GM12878 (cell line): ENCODE data around the gene PDXP. TPM values are rescaled to one million over a fixed set of nuclear protein-coding genes. Genes with fewer than 3 reads are reported as not detected.

ENCODE experiments used
- FOS ChIP-seq: IDR thresholded peaks from 3 replicates; pipeline ENCODE4 v1.6.1; 2011; ENCODE audit warnings: borderline replicate concordance; ENCODE audit not compliant: insufficient read length; ENCODE audit errors: extremely low read depth
- JUNB ChIP-seq: IDR thresholded peaks from 2 replicates; pipeline ENCODE4 v1.6.1; 2016; ENCODE audit warnings: antibody characterized with exemption, mild to moderate bottlenecking
- KDM1A ChIP-seq: fragments of 200-600 bp; sonication (generic); IDR thresholded peaks from 2 replicates; pipeline ENCODE4 v1.6.1; 2016; ENCODE audit warnings: borderline replicate concordance
- MYB ChIP-seq: fragments of 150-350 bp; IDR thresholded peaks from 2 replicates; pipeline ENCODE4 v1.6.1; 2014; ENCODE audit warnings: mild to moderate bottlenecking, low read depth, low read length, borderline replicate concordance
- POLR2AphosphoS5 ChIP-seq: IDR thresholded peaks from 2 replicates; pipeline ENCODE4 v1.6.1; 2011; ENCODE audit warnings: mild to moderate bottlenecking, low read length, inconsistent platforms
- RAD51 ChIP-seq: fragments of 450-650 bp; IDR thresholded peaks from 2 replicates; pipeline ENCODE4 v1.6.1; 2016; ENCODE audit warnings: moderate library complexity, mild to moderate bottlenecking, inconsistent platforms
- SIX5 ChIP-seq: IDR thresholded peaks from 2 replicates; pipeline ENCODE4 v1.6.1; 2011; ENCODE audit warnings: mild to moderate bottlenecking, low read depth, low read length, moderate library complexity; ENCODE audit not compliant: severe bottlenecking
- SREBF1 ChIP-seq: IDR thresholded peaks from 2 replicates; pipeline ENCODE4 v1.6.1; 2012; ENCODE audit warnings: mild to moderate bottlenecking, low read length
- STAT1 ChIP-seq: fragments of 450-650 bp; conservative IDR thresholded peaks from 2 replicates; pipeline ENCODE4 v1.6.1; 2014; ENCODE audit warnings: antibody characterized with exemption, mild to moderate bottlenecking
- YY1 ChIP-seq: IDR thresholded peaks from 2 replicates; pipeline ENCODE4 v1.6.1; 2011; ENCODE audit warnings: low read depth, mild to moderate bottlenecking, low read length
- ZNF217 ChIP-seq: fragments of 450-650 bp; IDR thresholded peaks from 2 replicates; pipeline ENCODE4 v1.6.1; 2017; ENCODE audit warnings: antibody characterized with exemption, mild to moderate bottlenecking
- ZNF24 ChIP-seq: fragments of 450-650 bp; IDR thresholded peaks from 2 replicates; pipeline ENCODE4 v1.6.1; 2017; ENCODE audit warnings: antibody characterized with exemption, mild to moderate bottlenecking
- ZNF622 ChIP-seq: fragments of 450-650 bp; IDR thresholded peaks from 2 replicates; pipeline ENCODE4 v1.6.1; 2017; ENCODE audit warnings: mild to moderate bottlenecking, inconsistent platforms
- polyA plus RNA-seq, 11 experiments: library from polyadenylated mRNA; depleted of rRNA in 4 of 11; unstranded in 6 of 11; stranded (reverse) in 5 of 11; fragments of >200 nt; fragmentation: Nextera tagmentation in 4 of 11; fragmentation: Illumina TruSeq in 1 of 11; extraction: Ambion mirVana in 4 of 11; extraction: Trizol in 1 of 11; gene quantifications; 1 replicate in 1 of 11; 2 replicates in 10 of 11; pipeline versions ENCODE4 v1.2.1 to v1.2.3, GENCODE V29; 2011 to 2016; ENCODE audit warnings: inconsistent platforms in 2 of 11, missing spikeins in 2 of 11, low read depth in 1 of 11
- total RNA-seq, 4 experiments: library from RNA; depleted of rRNA in 3 of 4; stranded (reverse); fragments of >200 nt in 3 of 4; fragmentation: Illumina TruSeq in 1 of 4; extraction: Trizol in 1 of 4; gene quantifications; 2 replicates each; pipeline versions ENCODE4 v1.2.1 to v1.2.3, GENCODE V29; 2013 to 2021
- TF ChIP-seq, protein P1 (sequence below): fragments of 450-650 bp; conservative IDR thresholded peaks from 2 replicates; pipeline ENCODE4 v1.6.1; 2017; ENCODE audit warnings: mild to moderate bottlenecking, moderate library complexity
- TF ChIP-seq, protein P2 (sequence below): fragments of 450-650 bp; IDR thresholded peaks from 2 replicates; pipeline ENCODE4 v1.6.1; 2018; ENCODE audit warnings: mild to moderate bottlenecking, low read depth, moderate library complexity; ENCODE audit not compliant: partially characterized antibody

Gene PDXP
- total and polyA plus RNA-seq, 10 of the 15 experiments (the other 5 are each of a cell fraction or from before 2014, with no cell fraction given), result 4.4 to 56.7 (median 34.6) TPM

DNA sequence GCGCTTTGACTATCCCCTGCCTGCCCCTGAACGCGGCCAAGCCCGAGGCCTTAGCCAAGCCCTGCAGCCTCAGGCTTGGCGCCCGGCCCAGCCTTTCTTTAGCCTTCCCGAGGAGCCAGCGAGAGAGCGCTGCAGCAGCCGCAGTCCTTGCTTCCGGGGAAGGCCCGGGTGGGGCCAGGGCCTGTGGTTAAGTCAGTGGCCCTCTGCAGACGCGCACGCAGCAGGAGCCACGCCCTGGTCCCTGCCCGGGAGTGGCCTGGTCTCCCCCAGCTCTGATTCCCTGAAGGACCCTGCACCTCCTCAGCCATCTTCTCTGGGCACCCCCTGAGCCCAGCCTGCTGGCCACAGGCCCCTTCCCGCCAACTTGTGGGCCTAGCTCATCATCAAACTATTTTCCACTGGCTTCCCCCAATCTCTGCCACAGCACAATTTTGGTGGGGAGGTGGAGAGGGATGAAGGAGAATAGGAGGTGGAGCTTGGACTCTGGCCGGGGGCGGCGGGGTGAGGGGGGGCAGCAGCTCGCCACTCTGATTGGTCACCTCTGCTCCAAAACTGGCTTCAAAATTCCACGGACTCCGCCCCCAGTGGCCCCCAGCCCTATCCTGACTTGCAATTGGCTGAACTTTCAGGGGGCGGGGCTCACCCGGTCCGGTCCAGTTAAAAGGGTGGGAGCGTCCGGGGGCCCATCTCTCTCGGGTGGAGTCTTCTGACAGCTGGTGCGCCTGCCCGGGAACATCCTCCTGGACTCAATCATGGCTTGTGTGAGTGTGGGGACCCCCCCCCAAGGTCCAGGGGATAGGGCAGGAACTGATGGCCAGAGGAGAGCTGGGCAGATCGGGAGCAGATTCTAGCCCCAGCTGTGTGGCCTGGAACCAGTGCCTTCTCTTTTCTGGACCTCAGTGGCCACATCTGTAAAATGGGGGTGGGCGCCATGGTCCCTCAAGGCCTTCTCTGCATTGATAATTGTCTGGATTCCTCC lies 16.7 kb downstream of the PDXP start, which contains the start of gene LGALS1 (continued):
- TF ChIP-seq, protein P1, sequence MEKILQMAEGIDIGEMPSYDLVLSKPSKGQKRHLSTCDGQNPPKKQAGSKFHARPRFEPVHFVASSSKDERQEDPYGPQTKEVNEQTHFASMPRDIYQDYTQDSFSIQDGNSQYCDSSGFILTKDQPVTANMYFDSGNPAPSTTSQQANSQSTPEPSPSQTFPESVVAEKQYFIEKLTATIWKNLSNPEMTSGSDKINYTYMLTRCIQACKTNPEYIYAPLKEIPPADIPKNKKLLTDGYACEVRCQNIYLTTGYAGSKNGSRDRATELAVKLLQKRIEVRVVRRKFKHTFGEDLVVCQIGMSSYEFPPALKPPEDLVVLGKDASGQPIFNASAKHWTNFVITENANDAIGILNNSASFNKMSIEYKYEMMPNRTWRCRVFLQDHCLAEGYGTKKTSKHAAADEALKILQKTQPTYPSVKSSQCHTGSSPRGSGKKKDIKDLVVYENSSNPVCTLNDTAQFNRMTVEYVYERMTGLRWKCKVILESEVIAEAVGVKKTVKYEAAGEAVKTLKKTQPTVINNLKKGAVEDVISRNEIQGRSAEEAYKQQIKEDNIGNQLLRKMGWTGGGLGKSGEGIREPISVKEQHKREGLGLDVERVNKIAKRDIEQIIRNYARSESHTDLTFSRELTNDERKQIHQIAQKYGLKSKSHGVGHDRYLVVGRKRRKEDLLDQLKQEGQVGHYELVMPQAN, result peak; percentile 77
- TF ChIP-seq RAD51 (no peak), KDM1A (no peak), MYB (no peak), ZNF24 (0 out of 2 replicates have a peak, but pooled peaks have one; percentile 13), STAT1 (no peak), POLR2AphosphoS5 (peak; percentile 66), FOS (no peak), YY1 (no peak), SREBF1 (no peak), ZNF217 (no peak), SIX5 (no peak), JUNB (no peak), ZNF622 (no peak)
- TF ChIP-seq, protein P2, sequence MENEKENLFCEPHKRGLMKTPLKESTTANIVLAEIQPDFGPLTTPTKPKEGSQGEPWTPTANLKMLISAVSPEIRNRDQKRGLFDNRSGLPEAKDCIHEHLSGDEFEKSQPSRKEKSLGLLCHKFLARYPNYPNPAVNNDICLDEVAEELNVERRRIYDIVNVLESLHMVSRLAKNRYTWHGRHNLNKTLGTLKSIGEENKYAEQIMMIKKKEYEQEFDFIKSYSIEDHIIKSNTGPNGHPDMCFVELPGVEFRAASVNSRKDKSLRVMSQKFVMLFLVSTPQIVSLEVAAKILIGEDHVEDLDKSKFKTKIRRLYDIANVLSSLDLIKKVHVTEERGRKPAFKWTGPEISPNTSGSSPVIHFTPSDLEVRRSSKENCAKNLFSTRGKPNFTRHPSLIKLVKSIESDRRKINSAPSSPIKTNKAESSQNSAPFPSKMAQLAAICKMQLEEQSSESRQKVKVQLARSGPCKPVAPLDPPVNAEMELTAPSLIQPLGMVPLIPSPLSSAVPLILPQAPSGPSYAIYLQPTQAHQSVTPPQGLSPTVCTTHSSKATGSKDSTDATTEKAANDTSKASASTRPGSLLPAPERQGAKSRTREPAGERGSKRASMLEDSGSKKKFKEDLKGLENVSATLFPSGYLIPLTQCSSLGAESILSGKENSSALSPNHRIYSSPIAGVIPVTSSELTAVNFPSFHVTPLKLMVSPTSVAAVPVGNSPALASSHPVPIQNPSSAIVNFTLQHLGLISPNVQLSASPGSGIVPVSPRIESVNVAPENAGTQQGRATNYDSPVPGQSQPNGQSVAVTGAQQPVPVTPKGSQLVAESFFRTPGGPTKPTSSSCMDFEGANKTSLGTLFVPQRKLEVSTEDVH, result no peak
- TF ChIP-seq, all 136 proteins: peak for 39
